ENCODE data around the gene BRINP1. TPM values are rescaled to one million over a fixed set of nuclear protein-coding genes. Genes with fewer than 3 reads are reported as not detected.

BRINP1 gene
- total RNA-seq, 1 experiment from 2014 or later: not detected

DNA sequence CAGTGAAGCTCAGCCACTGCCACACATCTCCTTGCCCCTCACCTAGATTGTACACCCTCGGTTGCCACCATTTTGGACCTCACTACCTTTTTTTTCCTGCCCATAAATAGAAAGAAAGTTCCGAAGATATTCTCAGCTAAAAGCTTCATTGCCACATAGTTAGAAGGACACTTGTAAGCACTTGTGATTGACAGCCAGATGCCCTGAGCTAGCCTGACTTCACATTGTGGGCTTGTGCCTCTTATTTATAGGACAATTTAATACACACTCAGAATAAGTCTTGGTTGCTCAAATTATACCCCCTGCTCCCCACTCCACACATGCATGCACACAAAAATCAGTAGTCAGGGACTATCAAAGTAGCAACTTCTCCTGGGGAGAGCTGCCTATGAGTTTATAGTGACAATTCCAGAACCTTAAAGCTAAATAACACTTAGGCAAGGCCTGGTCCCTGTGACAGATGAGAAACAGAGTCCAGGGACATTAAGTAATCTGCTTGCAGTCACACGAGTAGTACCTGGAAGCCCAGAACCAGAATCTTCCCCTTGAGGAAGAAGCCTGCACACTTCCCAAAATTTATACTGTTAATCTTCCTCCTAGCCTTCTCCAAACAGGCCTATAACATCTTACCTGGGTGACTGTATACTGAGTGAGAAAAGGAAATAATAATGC, 184.8 kb downstream of the BRINP1 start:
- BruUV-seq (replicated peaks): no TSS peak
- Histone ChIP-seq H3K9me3 (ENCODE audit: low read depth, low read length, poor library complexity, severe bottlenecking) (peaks cover 11% of the 10 kb centered on the region), H3K4me1 (ENCODE audit: insufficient read depth, low read length, poor library complexity, severe bottlenecking) (no peaks in the 10 kb centered on the region), H3K4me3 (ENCODE audit: low read depth, low read length, poor library complexity, severe bottlenecking) (no peak overlapping the region), H3K36me3 (ENCODE audit: insufficient read depth, low read length, poor library complexity, severe bottlenecking) (no peaks in the 10 kb centered on the region), H3K27me3 (replicated peaks; ENCODE audit: insufficient read depth, low read depth, low read length, poor library complexity) (no peaks in the 10 kb centered on the region), H3K27ac (ENCODE audit: low read depth, low read length, poor library complexity, severe bottlenecking) (no peak overlapping the region)
- no peak for TF ChIP-seq CTCF (conservative IDR thresholded peaks at IDR 0.05; ENCODE audit: low read depth, low read length)
- TF ChIP-seq EZH2 (IDR thresholded peaks at IDR 0.05; ENCODE audit: borderline replicate concordance, low read depth, low read length, poor library complexity, severe bottlenecking): no peak
- CTCF ChIA-PET: no interaction called here
- DNase-seq (ENCODE audit: low spot score): no peak
- POLR2A ChIA-PET (ENCODE audit: low non-redundant PET): no interaction called here
- intact Hi-C loops (cut with micrococcal nuclease; ENCODE audit: unreplicated experiment): no loop called here

DNA sequence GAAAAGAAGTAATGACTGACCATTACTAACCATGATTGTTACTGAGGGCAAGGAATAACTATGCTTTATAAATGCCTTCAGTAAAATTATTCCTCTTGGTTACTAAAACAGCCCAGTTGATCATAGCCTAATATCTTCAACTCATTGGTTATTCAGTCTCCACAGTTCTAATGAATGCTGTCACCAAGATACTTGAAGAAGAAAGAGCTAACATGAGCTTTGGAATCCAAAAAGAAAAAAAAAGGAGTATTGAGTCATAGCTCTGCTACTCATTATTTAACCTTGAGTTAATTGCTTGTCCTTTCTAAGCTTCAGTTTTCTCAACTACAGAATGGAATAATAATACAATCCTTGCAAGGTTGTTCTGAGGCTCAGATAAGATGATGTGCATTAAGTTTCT, 187.7 kb downstream of the BRINP1 start:
- no TSS peak for BruUV-seq (replicated peaks)
- TF ChIP-seq EZH2 (IDR thresholded peaks at IDR 0.05; ENCODE audit: borderline replicate concordance, low read depth, low read length, poor library complexity, severe bottlenecking) (no peak), CTCF (conservative IDR thresholded peaks at IDR 0.05; ENCODE audit: low read depth, low read length) (no peak)
- Histone ChIP-seq H3K9me3 (ENCODE audit: low read depth, low read length, poor library complexity, severe bottlenecking) (peaks cover 4% of the 10 kb centered on the region), H3K27me3 (replicated peaks; ENCODE audit: insufficient read depth, low read depth, low read length, poor library complexity) (no peaks in the 10 kb centered on the region), H3K4me3 (ENCODE audit: low read depth, low read length, poor library complexity, severe bottlenecking) (no peak overlapping the region), H3K27ac (ENCODE audit: low read depth, low read length, poor library complexity, severe bottlenecking) (no peak overlapping the region), H3K36me3 (ENCODE audit: insufficient read depth, low read length, poor library complexity, severe bottlenecking) (no peaks in the 10 kb centered on the region), H3K4me1 (ENCODE audit: insufficient read depth, low read length, poor library complexity, severe bottlenecking) (no peaks in the 10 kb centered on the region)
- no peak for DNase-seq (ENCODE audit: low spot score)
- ChIA-PET POLR2A (ENCODE audit: low non-redundant PET) (no interaction called here), CTCF (no interaction called here)
- intact Hi-C loops (cut with micrococcal nuclease; ENCODE audit: unreplicated experiment): no loop called here

GRCh38 chr9:119180897-119181296, 188.3 kb downstream of the BRINP1 start:
- TF ChIP-seq EZH2 (IDR thresholded peaks at IDR 0.05; ENCODE audit: borderline replicate concordance, low read depth, low read length, poor library complexity, severe bottlenecking): no peak
- TF ChIP-seq CTCF (conservative IDR thresholded peaks at IDR 0.05; ENCODE audit: low read depth, low read length): no peak
- intact Hi-C loops (cut with micrococcal nuclease; ENCODE audit: unreplicated experiment): no loop called here
- no TSS peak for BruUV-seq (replicated peaks)
- no peaks in the 10 kb centered on the region for H3K27me3 ChIP-seq (replicated peaks; ENCODE audit: insufficient read depth, low read depth, low read length, poor library complexity)
- H3K9me3 ChIP-seq (ENCODE audit: low read depth, low read length, poor library complexity, severe bottlenecking): peaks cover 4% of the 10 kb centered on the region
- H3K36me3 ChIP-seq (ENCODE audit: insufficient read depth, low read length, poor library complexity, severe bottlenecking): no peaks in the 10 kb centered on the region
- DNase-seq (ENCODE audit: low spot score): no peak
- no peak overlapping the region for H3K4me3 ChIP-seq (ENCODE audit: low read depth, low read length, poor library complexity, severe bottlenecking)
- H3K27ac ChIP-seq (ENCODE audit: low read depth, low read length, poor library complexity, severe bottlenecking): no peak overlapping the region
- no peaks in the 10 kb centered on the region for H3K4me1 ChIP-seq (ENCODE audit: insufficient read depth, low read length, poor library complexity, severe bottlenecking)
- ChIA-PET CTCF (no interaction called here), POLR2A (ENCODE audit: low non-redundant PET) (no interaction called here)
